Liver (tissue), 3 donors: ENCODE measurements around the gene DPEP2.
"Not testable (repeated sequence)": the region's sequence is repeated elsewhere in the genome, so short reads cannot be mapped to it uniquely, and the experiment has no call there.

Experiments used
- CTCF ChIP-seq: fragments of 150-350 bp; IDR thresholded peaks from 2 replicates; pipeline ENCODE4 v1.5.1; 2017; ENCODE audit warnings: improper control_type of control experiment, low read depth, low read length; ENCODE audit not compliant: missing input control
- GABPA ChIP-seq, 2 donors: IDR thresholded peaks in 1 of 2; conservative IDR thresholded peaks in 1 of 2; 2 replicates each; pipeline ENCODE4 v1.6.1; 2016; ENCODE audit warnings: antibody characterized with exemption in 2 of 2, mild to moderate bottlenecking in 1 of 2, moderate library complexity in 1 of 2
- HNF4A ChIP-seq, 2 donors: conservative IDR thresholded peaks; 2 replicates each; pipeline ENCODE4 v1.6.1; 2016; ENCODE audit warnings: antibody characterized with exemption in 2 of 2, mild to moderate bottlenecking in 2 of 2
- JUND ChIP-seq, 2 donors: IDR thresholded peaks; 2 replicates each; pipeline ENCODE4 v1.6.1; 2016; ENCODE audit warnings: antibody characterized with exemption in 2 of 2
- RAD21 ChIP-seq, 2 donors: IDR thresholded peaks; 2 replicates each; pipeline ENCODE4 v1.6.1; 2016; ENCODE audit warnings: antibody characterized with exemption in 2 of 2, mild to moderate bottlenecking in 2 of 2
- REST ChIP-seq: IDR thresholded peaks from 2 replicates; pipeline ENCODE4 v1.6.1; 2016; ENCODE audit warnings: antibody characterized with exemption, mild to moderate bottlenecking
- donor health status: healthy.
- donor health status: healthy.

GRCh38 chr16:68009872-68010271 is 10.6 kb upstream of the DPEP2 start:
- TF ChIP-seq GABPA (IDR thresholded peaks at IDR 0.05 in 1 of 2, conservative IDR thresholded peaks at IDR 0.05 in 1 of 2); CTCF; REST; RAD21 (IDR thresholded peaks at IDR 0.05); JUND (IDR thresholded peaks at IDR 0.05); HNF4A (conservative IDR thresholded peaks at IDR 0.05): not testable (repeated sequence)
